ENCODE data around the gene ZSCAN1. TPM values are rescaled to one million over a fixed set of nuclear protein-coding genes. Genes with fewer than 3 reads are reported as not detected.

ZSCAN1 gene, protein sequence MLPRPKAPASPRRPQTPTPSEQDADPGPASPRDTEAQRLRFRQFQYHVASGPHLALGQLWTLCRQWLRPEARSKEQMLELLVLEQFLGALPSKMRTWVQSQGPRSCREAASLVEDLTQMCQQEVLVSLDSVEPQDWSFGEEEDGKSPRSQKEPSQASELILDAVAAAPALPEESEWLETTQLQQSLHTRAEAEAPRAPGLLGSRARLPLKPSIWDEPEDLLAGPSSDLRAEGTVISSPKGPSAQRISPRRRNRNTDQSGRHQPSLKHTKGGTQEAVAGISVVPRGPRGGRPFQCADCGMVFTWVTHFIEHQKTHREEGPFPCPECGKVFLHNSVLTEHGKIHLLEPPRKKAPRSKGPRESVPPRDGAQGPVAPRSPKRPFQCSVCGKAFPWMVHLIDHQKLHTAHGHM
- not detected in 2 replicates for total RNA-seq

DNA sequence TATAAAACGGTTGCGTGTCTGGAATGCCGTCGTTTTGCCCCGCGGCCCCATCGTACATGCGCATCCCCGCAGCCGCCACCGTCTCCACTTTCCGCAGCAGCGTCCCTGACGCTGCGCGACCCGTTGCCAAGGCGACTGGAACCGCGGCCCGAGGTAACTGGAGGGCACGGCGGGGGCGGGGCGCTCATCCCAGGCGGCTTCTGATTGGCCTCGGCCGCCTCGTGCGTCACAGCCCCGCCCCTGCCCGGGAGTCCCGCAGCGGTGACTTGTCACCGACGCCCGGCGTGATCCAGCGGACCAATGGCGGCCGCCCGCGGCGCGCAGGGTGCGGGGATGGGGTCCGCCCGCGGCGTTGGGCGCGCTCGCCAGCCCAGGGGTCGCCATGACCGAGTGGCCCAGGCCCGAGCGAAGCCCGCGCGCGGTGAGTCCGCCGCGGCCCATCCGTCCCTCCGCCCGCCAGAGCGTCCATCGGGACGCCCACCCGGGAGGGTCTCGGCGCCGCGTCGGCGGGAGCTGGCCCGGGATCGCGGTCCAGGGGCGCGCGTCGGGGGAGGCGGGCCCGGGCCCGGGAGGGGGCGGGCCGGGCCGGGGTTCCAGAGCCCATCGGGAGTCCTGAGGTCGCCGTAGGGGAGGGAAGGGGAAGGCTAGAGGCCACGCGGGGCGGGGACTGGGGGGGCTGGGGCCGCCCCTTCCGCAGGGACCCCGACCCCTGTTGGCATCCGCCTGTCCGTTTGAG lies at the start of gene ZSCAN1:
Gene ZSCAN1, plus strand, starts transcription at position 285 of the 736 bp plus-strand sequence. CDS start 3,812 bp downstream, outside the sequence.

DNA sequence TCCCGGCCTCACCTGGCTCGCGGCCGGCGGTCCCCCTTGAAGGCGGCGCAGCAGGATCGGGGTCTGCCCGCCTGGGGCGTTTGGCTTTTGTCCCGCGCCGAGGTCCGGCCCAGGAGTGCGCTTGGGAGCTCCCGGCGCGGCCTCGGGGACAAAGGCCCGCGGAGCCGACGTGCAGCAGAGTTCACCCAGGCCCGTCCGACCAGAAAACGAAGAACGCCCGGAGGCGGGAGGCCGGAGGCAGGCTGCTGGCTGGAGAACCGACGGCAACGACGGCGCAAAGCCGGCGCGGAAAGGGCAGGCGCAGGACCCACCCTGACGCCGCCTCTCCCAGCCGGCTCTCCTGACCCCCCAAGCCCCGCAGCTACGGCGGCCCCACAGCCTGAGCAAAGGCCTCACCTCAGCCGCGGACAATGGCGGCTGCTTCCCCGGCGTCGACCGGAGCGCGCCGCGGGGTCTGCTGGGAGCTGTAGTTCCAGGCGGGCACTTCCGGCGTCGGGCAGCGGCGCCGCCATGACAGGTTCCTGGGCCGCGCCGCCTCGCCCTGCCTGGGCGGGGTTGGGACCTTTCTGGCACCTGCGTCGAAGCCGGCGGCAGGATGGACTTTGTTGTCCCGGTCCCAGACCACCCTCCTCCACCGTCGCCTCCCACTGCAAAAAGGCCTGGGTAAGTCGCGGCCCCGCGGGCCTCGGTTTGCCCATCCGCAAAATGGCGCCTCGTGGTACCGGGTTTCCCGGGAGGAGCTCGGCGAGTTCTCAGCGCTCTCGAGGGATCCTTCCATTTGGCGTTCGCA lies 31.2 kb upstream of the ZSCAN1 start, which contains the start of gene ZNF606:
Gene ZNF606, minus strand, starts transcription at position 437 of the 790 bp plus-strand sequence. CDS start 1,501 bp downstream, outside the sequence.

DNA sequence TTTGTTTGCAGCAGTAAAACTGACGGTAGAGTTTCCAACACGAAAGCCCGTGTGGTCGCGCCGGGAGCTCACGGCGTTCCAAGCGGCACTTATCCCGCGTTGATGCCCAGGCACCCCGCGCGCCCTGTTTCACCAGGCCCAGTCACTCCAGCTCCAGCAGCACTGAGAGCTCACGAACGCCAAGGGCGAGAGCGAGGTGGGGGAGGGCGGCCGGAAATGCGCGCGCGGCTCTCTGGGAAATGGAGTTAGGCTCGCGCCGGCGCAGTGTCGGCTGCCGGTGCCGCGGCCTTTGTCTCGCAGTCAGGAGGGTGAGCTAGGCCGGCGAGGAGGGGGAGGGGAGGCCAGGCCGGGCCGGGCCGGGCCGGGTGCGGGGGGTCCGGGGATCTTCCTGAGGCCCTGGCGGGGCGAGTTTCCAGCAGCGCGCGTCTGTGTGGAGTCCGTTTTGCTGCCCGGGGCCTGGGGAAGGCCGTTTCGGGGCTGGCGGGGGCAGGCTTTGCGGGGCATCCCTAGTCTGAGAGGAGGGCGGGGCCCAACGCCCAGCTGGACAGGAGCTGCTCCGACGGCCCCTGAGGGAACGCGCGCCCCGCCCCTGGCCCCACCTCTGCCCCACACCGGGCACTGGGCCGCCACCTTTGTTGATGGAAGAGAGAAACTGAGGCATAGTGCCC lies 25.3 kb downstream of the ZSCAN1 start, which contains the start of gene ZNF135:
Gene ZNF135, plus strand, starts transcription at position 280 of the 668 bp plus-strand sequence. CDS start 721 bp downstream, outside the sequence.

DNA sequence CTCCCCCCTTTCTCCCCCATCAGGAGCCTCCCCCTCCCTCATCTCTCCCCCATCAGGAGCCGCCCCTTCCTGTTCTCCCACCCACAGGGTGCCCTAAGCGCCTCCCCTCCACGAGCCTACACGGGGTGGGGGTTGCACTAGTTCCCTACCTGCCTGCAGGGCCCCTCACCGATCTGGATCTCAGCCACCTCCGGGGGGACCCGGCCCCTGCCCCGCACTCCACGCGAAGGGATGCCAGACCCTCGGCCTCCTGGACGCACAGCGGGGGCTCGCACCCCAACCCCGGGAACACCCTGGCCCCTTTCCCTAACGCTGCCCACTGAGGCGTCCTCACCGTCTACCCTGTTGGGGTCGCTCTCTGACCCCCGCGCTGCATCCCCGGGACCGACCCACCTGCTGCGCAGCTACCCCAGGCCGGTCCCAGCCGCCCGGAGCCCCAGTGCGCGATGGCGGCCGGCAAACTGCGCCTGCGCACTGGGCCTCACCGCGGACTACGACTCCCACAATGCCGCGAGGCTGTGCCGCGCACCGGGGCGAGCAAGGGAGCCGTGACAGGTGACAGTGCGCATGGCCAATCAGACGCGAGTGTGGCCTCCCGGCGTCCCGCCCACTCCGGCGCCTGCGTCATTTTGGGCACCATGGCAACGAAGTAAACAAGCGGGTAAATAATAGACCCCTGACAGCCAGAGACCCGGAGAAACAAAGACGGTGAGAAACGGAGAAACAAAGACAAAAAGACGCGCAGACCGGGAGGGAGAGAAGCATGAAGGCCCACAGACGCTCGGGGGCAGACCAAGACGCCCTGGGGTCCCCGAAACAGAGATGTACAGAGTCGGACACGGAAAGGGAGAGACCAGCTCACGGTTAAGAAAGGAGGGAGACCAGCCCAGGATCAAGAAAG lies 64.2 kb downstream of the ZSCAN1 start, which contains the start of gene ZSCAN18:
Gene ZSCAN18, minus strand, starts transcription at position 451 of the 901 bp plus-strand sequence. CDS start 7,964 bp downstream, outside the sequence.

Other genes starting within 250 kb of the ZSCAN1 start
- gene ZNF552, start 219.1 kb upstream of the ZSCAN1 start, total RNA-seq: 1.6 and 1.7 TPM in 2 replicates
- gene ZNF587B, start 203.7 kb upstream of the ZSCAN1 start, total RNA-seq: 2.0 and 4.6 TPM in 2 replicates
- gene ZNF587, start 184.2 kb upstream of the ZSCAN1 start, total RNA-seq: 6.3 and 14.9 TPM in 2 replicates
- gene ZNF814, start 145.0 kb upstream of the ZSCAN1 start, total RNA-seq: 0.71 and 1.4 TPM in 2 replicates
- 3.0 and 6.1 TPM in 2 replicates for gene ZNF417, start 117.4 kb upstream of the ZSCAN1 start, total RNA-seq
- gene ZNF418, start 98.6 kb upstream of the ZSCAN1 start, total RNA-seq: 0.29 and 1.8 TPM in 2 replicates
- gene ZNF256, start 86.3 kb upstream of the ZSCAN1 start, total RNA-seq: 0.29 and 3.5 TPM in 2 replicates
- not detected in 2 replicates for gene C19orf18, start 59.5 kb upstream of the ZSCAN1 start, total RNA-seq
- gene ZNF606, start 31.2 kb upstream of the ZSCAN1 start, total RNA-seq: 1.7 and 6.4 TPM in 2 replicates
- gene ZNF135, start 25.3 kb downstream of the ZSCAN1 start, total RNA-seq: 0.58 and 2.5 TPM in 2 replicates
- 22.2 and 43.2 TPM in 2 replicates for gene ZSCAN18, start 64.2 kb downstream of the ZSCAN1 start, total RNA-seq
- 6.9 and 8.6 TPM in 2 replicates for gene ZNF329, start 116.8 kb downstream of the ZSCAN1 start, total RNA-seq
- 20.5 and 22.0 TPM in 2 replicates for gene ZNF274, start 149.0 kb downstream of the ZSCAN1 start, total RNA-seq
- gene ZNF544, start 194.9 kb downstream of the ZSCAN1 start, total RNA-seq: 36.3 and 40.4 TPM in 2 replicates
- gene ZNF8, start 244.9 kb downstream of the ZSCAN1 start, total RNA-seq: 2.1 and 4.0 TPM in 2 replicates